MCF 10A (cell line): ENCODE results near the gene NR2E3. TPM values are rescaled to one million over a fixed set of nuclear protein-coding genes. Genes with fewer than 3 reads are reported as not detected.

ENCODE experiments used
- BruUV-seq: library from RNA; stranded (reverse); fragments of 400-500 nt; replicated peaks from 2 replicates; lab custom pipeline; 2021; lab: Mats Ljungman, UMichigan
- CTCF ChIA-PET: fragments of 300-600 bp; sonication (Branson Sonifier 250); formaldehyde crosslinking; extraction: SDS; loops from one replicate; lab custom pipeline; 2021; ENCODE audit warnings: antibody characterized with exemption, inconsistent platforms; lab: Yijun Ruan, JAX
- POLR2A ChIA-PET: fragments of 300-600, 350-650 bp; sonication (Branson Sonifier 250); formaldehyde crosslinking; extraction: SDS; loops from one replicate; lab custom pipeline; 2020; ENCODE audit warnings: antibody characterized with exemption, inconsistent platforms; lab: Yijun Ruan, JAX
- DNase-seq: peaks from one replicate; pipeline ENCODE4 v3.0.0-alpha.2; 2018; ENCODE audit not compliant: unreplicated experiment
- H3K27ac Mint-ChIP-seq: one replicate; pipeline ENCODE4 v1.8.0; 2022; ENCODE audit warnings: mild to moderate bottlenecking, low read depth, mixed read lengths; ENCODE audit not compliant: unreplicated experiment
- H3K27me3 Mint-ChIP-seq: one replicate; pipeline ENCODE4 v1.8.0; 2022; ENCODE audit warnings: mixed read lengths; ENCODE audit not compliant: insufficient read depth, unreplicated experiment
- H3K36me3 Mint-ChIP-seq: one replicate; pipeline ENCODE4 v1.8.0; 2022; ENCODE audit warnings: mild to moderate bottlenecking, moderate library complexity, mixed read lengths; ENCODE audit not compliant: insufficient read depth, unreplicated experiment
- H3K4me1 Mint-ChIP-seq: one replicate; pipeline ENCODE4 v1.8.0; 2022; ENCODE audit warnings: mixed read lengths; ENCODE audit not compliant: insufficient read depth, unreplicated experiment
- H3K4me3 Mint-ChIP-seq: one replicate; pipeline ENCODE4 v1.8.0; 2022; ENCODE audit warnings: mild to moderate bottlenecking, moderate library complexity, mixed read lengths; ENCODE audit not compliant: unreplicated experiment
- H3K9me3 Mint-ChIP-seq: one replicate; pipeline ENCODE4 v1.8.0; 2022; ENCODE audit warnings: mixed read lengths; ENCODE audit not compliant: unreplicated experiment
- CTCF ChIP-seq: fragments of 200-600 bp; IDR thresholded peaks from one replicate; pipeline ENCODE4 v1.8.0; 2022; ENCODE audit warnings: antibody characterized with exemption, mild to moderate bottlenecking; ENCODE audit not compliant: unreplicated experiment
- intact Hi-C: fragments of 100-400 bp; cut with micrococcal nuclease; formaldehyde crosslinking; loops from 2 replicates; pipeline ENCODE4 v1.14.1; 2022
- total RNA-seq: library from RNA; stranded (reverse); gene quantifications from 2 replicates; pipeline ENCODE4 v1.2.3, GENCODE V29; 2022

Gene NR2E3
- total RNA-seq, 1 experiment from 2014 or later, result 0.49 TPM

- H3K36me3 Mint-ChIP-seq, result no peaks in the 10 kb centered on the region
- no TSS peak for BruUV-seq
- ChIA-PET CTCF (interaction anchor here (0.9 kb wide), 1 partner anchor 11 kb away, joined by 4 read pairs; no protein-coding TSS in a partner anchor), POLR2A (no interaction called here)
- H3K9me3 Mint-ChIP-seq, result no peaks in the 10 kb centered on the region
- H3K27ac Mint-ChIP-seq, result no peak overlapping the region
- intact Hi-C loops, result no loop called here
- no peak for TF ChIP-seq CTCF
- H3K27me3 Mint-ChIP-seq, result no peaks in the 10 kb centered on the region
- no peaks in the 10 kb centered on the region for H3K4me1 Mint-ChIP-seq
- H3K4me3 Mint-ChIP-seq, result no peak overlapping the region
- DNase-seq, result no peak
These were observed 1.7 kb downstream of the NR2E3 start for GRCh38 chr15:71811752-71812735.

- intact Hi-C loops, result no loop called here
- CTCF ChIA-PET, result interaction anchor here (0.9 kb wide), 1 partner anchor 12 kb away, joined by 4 read pairs; no protein-coding TSS in a partner anchor
- Mint-ChIP-seq H3K27me3 (no peaks in the 10 kb centered on the region), H3K27ac (no peak overlapping the region), H3K4me1 (no peaks in the 10 kb centered on the region), H3K9me3 (no peaks in the 10 kb centered on the region), H3K4me3 (no peak overlapping the region), H3K36me3 (peaks cover 2% of the 10 kb centered on the region)
- DNase-seq, result no peak
- POLR2A ChIA-PET, result no interaction called here
- no TSS peak for BruUV-seq
- TF ChIP-seq CTCF, result no peak
These were observed 2.8 kb downstream of the NR2E3 start for GRCh38 chr15:71812966-71813722.

DNA sequence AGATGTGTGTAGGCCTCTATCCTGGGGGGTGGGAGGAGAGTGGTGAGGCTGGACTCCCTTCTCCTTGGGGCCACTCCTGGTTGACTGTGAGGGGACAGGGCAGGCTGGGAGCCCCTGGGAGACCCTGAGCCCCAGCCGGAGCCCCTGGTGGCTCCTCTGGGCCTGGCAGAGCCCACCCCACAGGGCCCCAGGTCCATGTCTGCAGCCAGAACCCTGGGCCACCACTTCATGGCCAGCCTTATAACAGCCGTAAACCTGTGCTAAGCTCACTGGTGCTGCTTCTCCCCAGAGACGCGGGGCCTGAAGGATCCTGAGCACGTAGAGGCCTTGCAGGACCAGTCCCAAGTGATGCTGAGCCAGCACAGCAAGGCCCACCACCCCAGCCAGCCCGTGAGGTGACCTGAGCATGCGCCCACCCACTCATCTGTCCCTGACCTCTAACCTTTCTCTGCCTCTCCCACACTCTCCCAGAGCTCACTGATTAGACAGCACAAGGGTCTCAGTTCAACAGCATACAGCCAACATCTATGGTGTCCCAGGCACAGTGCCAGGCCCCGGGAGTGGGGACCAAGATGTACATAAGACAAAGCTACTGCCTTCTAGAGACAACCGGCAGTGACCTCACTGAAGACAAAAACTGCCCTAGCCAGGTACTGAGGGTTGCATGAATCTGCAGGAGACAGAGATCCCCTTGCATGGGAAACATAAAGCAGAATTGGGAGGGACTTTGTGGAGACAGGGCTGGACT, 3.5 kb downstream of the NR2E3 start:
- POLR2A ChIA-PET, result no interaction called here
- TF ChIP-seq CTCF, result no peak

More for the DNA sequence above, 3.5 kb downstream of the NR2E3 start:
- intact Hi-C loops, result no loop called here
- no peaks in the 10 kb centered on the region for H3K27me3 Mint-ChIP-seq
- H3K36me3 Mint-ChIP-seq, result peaks cover 7% of the 10 kb centered on the region
- H3K4me1 Mint-ChIP-seq, result no peaks in the 10 kb centered on the region
- H3K27ac Mint-ChIP-seq, result no peak overlapping the region
- H3K9me3 Mint-ChIP-seq, result no peaks in the 10 kb centered on the region
- no peak for DNase-seq
- no TSS peak for BruUV-seq
- H3K4me3 Mint-ChIP-seq, result no peak overlapping the region
- CTCF ChIA-PET, result interaction anchor here (2.4 kb wide), 1 partner anchor 13 kb away, joined by 10 read pairs; no protein-coding TSS in a partner anchor
